Vagina (tissue), 2 donors: Measurements from ENCODE around the gene SLC66A1. TPM values are rescaled to one million over a fixed set of nuclear protein-coding genes. Genes with fewer than 3 reads are reported as not detected.

ENCODE experiments used
- DNase-seq, 2 donors: peaks; one replicate each; pipeline ENCODE4 v3.0.0-alpha.2; 2017; ENCODE audit errors: extremely low spot score in 2 of 2
- H3K27ac ChIP-seq: fragments of 200-600 bp; sonication (generic); one replicate; pipeline ENCODE4 v1.5.1; 2019
- H3K27me3 ChIP-seq: fragments of 200-600 bp; sonication (generic); one replicate; pipeline ENCODE4 v1.5.1; 2019
- H3K36me3 ChIP-seq, 2 donors: fragments of 200-600 bp; sonication (generic); one replicate each; pipeline ENCODE4 v1.5.1; 2017 to 2019
- H3K4me1 ChIP-seq: fragments of 200-600 bp; sonication (generic); one replicate; pipeline ENCODE4 v1.5.1; 2019
- H3K4me3 ChIP-seq, 2 donors: fragments of 200-600 bp; sonication (generic); 1 replicate in 1 of 2; 2 replicates in 1 of 2; pipeline ENCODE4 v1.5.1; 2016 to 2019
- H3K9me3 ChIP-seq: fragments of 200-600 bp; sonication (generic); one replicate; pipeline ENCODE4 v1.5.1; 2019
- CTCF ChIP-seq, 3 experiments: fragments of 450-650 bp in 2 of 3; fragments of 200-600 bp in 1 of 3; sonication (generic) in 1 of 3; IDR thresholded peaks; one replicate each; pipeline ENCODE4 v1.5.1; 2017 to 2019; ENCODE audit warnings: antibody characterized with exemption in 3 of 3, mild to moderate bottlenecking in 2 of 3, moderate library complexity in 2 of 3
- POLR2A ChIP-seq, 2 donors: fragments of 450-650 bp; IDR thresholded peaks; one replicate each; pipeline ENCODE4 v1.6.1; 2017; ENCODE audit warnings: antibody characterized with exemption in 2 of 2, mild to moderate bottlenecking in 2 of 2, moderate library complexity in 2 of 2
- POLR2AphosphoS5 ChIP-seq, 2 donors: sonication (generic); formaldehyde crosslinking; IDR thresholded peaks; one replicate each; pipeline ENCODE4 v1.9.0; 2017; ENCODE audit warnings: antibody characterized with exemption in 2 of 2, mild to moderate bottlenecking in 2 of 2, low read depth in 1 of 2; ENCODE audit not compliant: insufficient read depth in 1 of 2
- intact Hi-C: fragments of 100-400 bp; cut with DNase I; formaldehyde crosslinking; loops from one replicate; pipeline ENCODE4 v1.15.1; 2023
- total RNA-seq: library from RNA; depleted of rRNA; stranded (reverse); fragments of >200 nt; gene quantifications from one replicate; pipeline ENCODE4 v1.2.3, GENCODE V29; 2016

Gene SLC66A1
- total RNA-seq, 1 donor from 2014 or later: 21.4 TPM

DNA sequence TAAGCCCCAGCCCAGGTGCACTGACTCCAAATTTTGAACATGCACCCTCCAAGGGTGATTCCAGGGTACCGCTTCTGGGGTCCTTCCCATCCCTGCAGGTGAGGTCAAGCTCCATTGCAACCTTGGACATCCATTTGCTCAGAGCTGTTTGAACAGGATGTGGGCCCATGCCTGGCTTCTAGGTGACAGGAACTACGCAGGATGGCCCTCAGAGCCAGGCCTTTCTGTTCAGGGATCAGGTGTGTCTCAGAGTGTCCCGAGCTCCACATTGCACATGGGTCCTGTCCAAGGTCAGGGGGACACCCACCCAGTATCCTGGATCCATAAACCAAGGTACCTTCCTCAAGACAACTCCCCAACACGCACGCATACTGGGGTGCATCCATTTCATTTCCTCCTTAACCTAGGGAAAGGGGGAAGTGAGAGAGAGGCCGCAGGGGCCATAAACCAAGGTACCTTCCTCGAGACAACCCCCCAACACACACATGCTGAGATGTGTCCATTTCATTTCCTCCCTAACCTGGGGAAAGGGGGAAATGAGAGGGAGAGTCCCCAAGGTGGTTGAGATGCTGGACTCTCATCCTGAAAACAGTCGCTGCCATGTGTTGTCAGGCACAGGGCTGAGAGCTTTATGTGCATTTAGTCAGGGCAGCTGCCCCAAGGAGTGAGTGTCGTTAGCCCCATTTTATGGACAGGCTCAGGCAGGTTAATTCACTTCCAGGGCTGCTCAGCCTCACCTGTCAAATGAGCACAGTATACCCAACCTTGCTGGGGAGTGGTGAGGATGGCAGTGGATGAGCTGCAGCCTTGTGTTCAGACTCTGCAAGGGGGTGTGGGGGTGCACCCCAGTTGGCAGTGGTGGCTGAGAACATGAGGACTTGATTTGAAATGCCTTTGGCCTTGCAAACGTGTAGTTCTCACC lies 2.1 kb downstream of the SLC66A1 start:
- Histone ChIP-seq H3K9me3 (no peaks in the 10 kb centered on the region), H3K27me3 (no peaks in the 10 kb centered on the region), H3K4me3 (no peak overlapping the region), H3K27ac (no peak overlapping the region), H3K4me1 (peaks cover 60% of the 10 kb centered on the region), H3K36me3 (peaks cover 0 to 4% of the 10 kb centered on the region in 2 donors)
- TF ChIP-seq POLR2A (IDR thresholded peaks at IDR 0.05): no peak
- TF ChIP-seq CTCF (IDR thresholded peaks at IDR 0.05): no peak
- no peak for TF ChIP-seq POLR2AphosphoS5 (IDR thresholded peaks at IDR 0.05; ENCODE audit: insufficient read depth in 1 of 2, low read depth in 1 of 2)
- intact Hi-C loops: no loop called here
- DNase-seq: no peak

GRCh38 chr1:19315378-19316198 lies 3.5 kb downstream of the SLC66A1 start:
- H3K4me3 ChIP-seq: no peak overlapping the region
- H3K36me3 ChIP-seq: peaks cover 0 to 4% of the 10 kb centered on the region in 2 donors
- H3K27ac ChIP-seq: no peak overlapping the region
- TF ChIP-seq POLR2AphosphoS5 (IDR thresholded peaks at IDR 0.05; ENCODE audit: insufficient read depth in 1 of 2, low read depth in 1 of 2) (no peak), CTCF (IDR thresholded peaks at IDR 0.05) (no peak)
- H3K9me3 ChIP-seq: no peaks in the 10 kb centered on the region
- no peak for DNase-seq
- peaks cover 48% of the 10 kb centered on the region for H3K4me1 ChIP-seq
- no peaks in the 10 kb centered on the region for H3K27me3 ChIP-seq
- intact Hi-C loops: no loop called here

DNA sequence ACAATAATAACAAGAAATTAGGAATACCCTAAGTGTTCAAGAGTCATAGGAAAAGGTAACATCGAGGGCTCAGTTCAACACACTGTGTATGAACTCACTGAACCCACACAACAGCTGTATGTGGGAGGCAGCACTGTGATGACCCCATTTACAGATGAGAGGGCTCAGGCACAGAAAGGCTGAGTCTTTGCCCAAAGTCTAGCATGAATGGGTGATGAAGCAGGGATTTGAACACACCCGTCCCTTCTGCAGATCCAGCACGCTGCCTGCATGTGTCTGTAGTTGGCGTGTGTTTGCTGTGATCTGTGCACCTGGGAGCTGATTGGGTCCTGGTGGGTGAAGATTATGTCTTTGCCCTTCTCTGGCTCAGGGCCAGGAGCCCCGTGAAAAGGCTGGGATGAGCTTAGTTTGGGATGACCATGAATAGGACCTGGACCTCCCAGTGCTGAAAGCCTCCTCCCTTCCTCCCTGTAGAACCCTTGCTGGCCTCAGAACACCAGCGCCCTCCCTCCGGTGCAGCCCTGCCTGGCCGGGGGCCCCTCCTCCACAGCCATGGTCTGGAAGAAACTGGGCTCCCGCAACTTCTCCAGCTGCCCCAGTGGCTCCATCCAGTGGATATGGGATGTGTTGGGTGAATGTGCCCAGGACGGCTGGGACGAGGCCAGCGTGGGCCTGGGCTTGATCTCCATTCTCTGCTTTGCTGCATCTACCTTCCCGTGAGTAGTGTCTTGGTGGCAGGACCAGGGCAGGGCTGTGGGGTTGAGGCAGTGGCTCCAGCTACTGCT lies 5.2 kb downstream of the SLC66A1 start:
- no peaks in the 10 kb centered on the region for H3K9me3 ChIP-seq
- no peak overlapping the region for H3K4me3 ChIP-seq
- intact Hi-C loops: no loop called here
- no peak for TF ChIP-seq POLR2A (IDR thresholded peaks at IDR 0.05)
- TF ChIP-seq CTCF (IDR thresholded peaks at IDR 0.05): no peak
- TF ChIP-seq POLR2AphosphoS5 (IDR thresholded peaks at IDR 0.05; ENCODE audit: insufficient read depth in 1 of 2, low read depth in 1 of 2): no peak
- no peak overlapping the region for H3K27ac ChIP-seq
- H3K36me3 ChIP-seq: peaks cover 0 to 4% of the 10 kb centered on the region in 2 donors
- H3K27me3 ChIP-seq: no peaks in the 10 kb centered on the region
- DNase-seq: no peak
- peaks cover 38% of the 10 kb centered on the region for H3K4me1 ChIP-seq

DNA sequence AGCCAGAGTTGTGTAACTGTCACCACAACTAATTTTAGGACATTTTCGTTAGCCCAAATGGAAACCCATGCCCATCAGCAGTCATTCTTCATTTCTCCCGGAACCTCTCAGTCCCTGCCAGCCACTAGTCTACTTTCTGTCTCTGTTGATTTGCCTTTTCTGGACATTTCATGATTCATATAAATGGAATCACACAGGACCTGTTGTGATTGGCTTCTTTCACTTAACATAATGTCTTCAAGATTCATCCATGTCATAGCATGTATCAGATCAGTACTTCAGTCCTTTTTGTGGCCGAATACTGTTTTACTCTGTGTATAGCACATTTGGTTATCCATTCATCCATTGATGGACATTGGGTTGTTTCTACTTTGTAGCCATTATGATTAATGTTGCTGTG lies 7.1 kb downstream of the SLC66A1 start:
- Histone ChIP-seq H3K27me3 (no peaks in the 10 kb centered on the region), H3K27ac (no peak overlapping the region), H3K4me3 (no peak overlapping the region), H3K36me3 (peaks cover 0 to 9% of the 10 kb centered on the region in 2 donors), H3K4me1 (peaks cover 19% of the 10 kb centered on the region), H3K9me3 (no peaks in the 10 kb centered on the region)
- DNase-seq: no peak
- intact Hi-C loops: no loop called here
- TF ChIP-seq CTCF (IDR thresholded peaks at IDR 0.05) (no peak), POLR2A (IDR thresholded peaks at IDR 0.05) (no peak), POLR2AphosphoS5 (IDR thresholded peaks at IDR 0.05; ENCODE audit: insufficient read depth in 1 of 2, low read depth in 1 of 2) (no peak)
